ENCODE measurements around the gene CRADD.

The CRADD gene

GRCh38 chr12:93773122-93773871 is 96.1 kb downstream of the CRADD start:
- peak; percentile 31 to 42 for DNase-seq (ENCODE audit: low read depth in 1 of 2, low spot score in 1 of 2)
- Histone ChIP-seq H3K27me3 (ENCODE audit: insufficient read depth, poor library complexity, severe bottlenecking) (no peaks in the 10 kb centered on the region), H3K27ac (replicated peaks) (peak overlapping the region; percentile 30), H3K4me3 (replicated peaks; ENCODE audit: insufficient read depth, low read length) (no peak overlapping the region)
- TF ChIP-seq REST (IDR thresholded peaks at IDR 0.05; ENCODE audit: insufficient replicate concordance, low read depth) = no peak
- no peak for TF ChIP-seq SPI1 (IDR thresholded peaks at IDR 0.05; ENCODE audit: borderline replicate concordance, low read depth)

- TF ChIP-seq GABPA (IDR thresholded peaks at IDR 0.05; ENCODE audit: low read depth) (no peak), POLR2AphosphoS5 (IDR thresholded peaks at IDR 0.05; ENCODE audit: low read depth) (no peak), SPI1 (IDR thresholded peaks at IDR 0.05; ENCODE audit: borderline replicate concordance, low read depth) (no peak), REST (IDR thresholded peaks at IDR 0.05; ENCODE audit: insufficient replicate concordance, low read depth) (no peak)
- TF ChIP-seq, protein P1, sequence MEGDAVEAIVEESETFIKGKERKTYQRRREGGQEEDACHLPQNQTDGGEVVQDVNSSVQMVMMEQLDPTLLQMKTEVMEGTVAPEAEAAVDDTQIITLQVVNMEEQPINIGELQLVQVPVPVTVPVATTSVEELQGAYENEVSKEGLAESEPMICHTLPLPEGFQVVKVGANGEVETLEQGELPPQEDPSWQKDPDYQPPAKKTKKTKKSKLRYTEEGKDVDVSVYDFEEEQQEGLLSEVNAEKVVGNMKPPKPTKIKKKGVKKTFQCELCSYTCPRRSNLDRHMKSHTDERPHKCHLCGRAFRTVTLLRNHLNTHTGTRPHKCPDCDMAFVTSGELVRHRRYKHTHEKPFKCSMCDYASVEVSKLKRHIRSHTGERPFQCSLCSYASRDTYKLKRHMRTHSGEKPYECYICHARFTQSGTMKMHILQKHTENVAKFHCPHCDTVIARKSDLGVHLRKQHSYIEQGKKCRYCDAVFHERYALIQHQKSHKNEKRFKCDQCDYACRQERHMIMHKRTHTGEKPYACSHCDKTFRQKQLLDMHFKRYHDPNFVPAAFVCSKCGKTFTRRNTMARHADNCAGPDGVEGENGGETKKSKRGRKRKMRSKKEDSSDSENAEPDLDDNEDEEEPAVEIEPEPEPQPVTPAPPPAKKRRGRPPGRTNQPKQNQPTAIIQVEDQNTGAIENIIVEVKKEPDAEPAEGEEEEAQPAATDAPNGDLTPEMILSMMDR (IDR thresholded peaks at IDR 0.05; ENCODE audit: insufficient read depth, low read length) = no peak
- Histone ChIP-seq H3K27ac (replicated peaks) (no peak overlapping the region), H3K4me3 (replicated peaks; ENCODE audit: insufficient read depth, low read length) (no peak overlapping the region), H3K27me3 (ENCODE audit: insufficient read depth, poor library complexity, severe bottlenecking) (no peaks in the 10 kb centered on the region)
- no peak for DNase-seq (ENCODE audit: low read depth in 1 of 2, low spot score in 1 of 2)
These were observed 99.4 kb downstream of the CRADD start for GRCh38 chr12:93776581-93777018.

DNA sequence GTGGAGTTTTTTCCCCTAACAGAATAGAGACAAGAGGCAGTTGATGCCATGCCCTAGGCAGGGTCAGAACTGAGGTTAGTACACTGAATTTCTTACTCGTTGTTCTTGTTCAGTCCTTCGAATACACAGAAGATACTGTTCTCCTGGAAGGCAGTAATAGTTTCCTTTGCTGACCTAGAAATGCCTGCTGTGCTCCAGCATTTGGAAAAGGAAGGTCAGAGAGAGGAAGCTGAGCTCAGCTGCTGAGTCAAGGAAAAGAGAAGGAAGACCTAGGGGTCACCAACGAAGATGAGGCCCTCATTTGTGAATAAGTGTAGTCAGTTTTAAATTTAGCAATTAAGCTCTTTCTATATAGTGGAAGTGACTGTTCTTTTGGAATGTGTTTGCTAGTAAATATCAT is 100.1 kb downstream of the CRADD start:
- no peak overlapping the region for H3K4me3 ChIP-seq (replicated peaks; ENCODE audit: insufficient read depth, low read length)
- TF ChIP-seq POLR2AphosphoS5 (IDR thresholded peaks at IDR 0.05; ENCODE audit: low read depth) (no peak), SPI1 (IDR thresholded peaks at IDR 0.05; ENCODE audit: borderline replicate concordance, low read depth) (no peak), GABPA (IDR thresholded peaks at IDR 0.05; ENCODE audit: low read depth) (no peak), REST (IDR thresholded peaks at IDR 0.05; ENCODE audit: insufficient replicate concordance, low read depth) (no peak)
- TF ChIP-seq, protein P1 (IDR thresholded peaks at IDR 0.05; ENCODE audit: insufficient read depth, low read length) = no peak
- H3K27ac ChIP-seq (replicated peaks) = no peak overlapping the region
- no peaks in the 10 kb centered on the region for H3K27me3 ChIP-seq (ENCODE audit: insufficient read depth, poor library complexity, severe bottlenecking)
- DNase-seq (ENCODE audit: low read depth in 1 of 2, low spot score in 1 of 2) = peak in 1 of 2 experiments; percentile 27
